Osteoblast (primary cell): ENCODE data around the gene CD46. TPM values are rescaled to one million over a fixed set of nuclear protein-coding genes. Genes with fewer than 3 reads are reported as not detected.

Experiments used
- DNase-seq: peaks from one replicate; pipeline ENCODE4 v3.0.0; 2011; ENCODE audit warnings: low spot score, mixed read lengths; ENCODE audit not compliant: insufficient read length; ENCODE audit errors: missing footprints
- H2AFZ ChIP-seq: 2 replicates; pipeline ENCODE4 v1.6.0; 2011; ENCODE audit warnings: mild to moderate bottlenecking, low read length
- H3K27ac ChIP-seq: 2 replicates; pipeline ENCODE4 v1.5.1; 2011; ENCODE audit warnings: mild to moderate bottlenecking, low read depth, low read length, moderate library complexity
- H3K27me3 ChIP-seq: 2 replicates; pipeline ENCODE4 v1.6.0; 2012; ENCODE audit warnings: mild to moderate bottlenecking, control low read depth, inconsistent platforms, low read length, moderate library complexity; ENCODE audit not compliant: insufficient read depth
- H3K36me3 ChIP-seq: 2 replicates; pipeline ENCODE4 v1.5.1; 2011; ENCODE audit warnings: mild to moderate bottlenecking, low read length, control low read depth, moderate library complexity; ENCODE audit not compliant: insufficient read depth
- H3K4me1 ChIP-seq: 2 replicates; pipeline ENCODE4 v1.5.1; 2011; ENCODE audit warnings: mild to moderate bottlenecking, low read length, control low read depth, moderate library complexity; ENCODE audit not compliant: insufficient read depth
- H3K4me2 ChIP-seq: 2 replicates; pipeline ENCODE4 v1.6.0; 2011; ENCODE audit warnings: mild to moderate bottlenecking, low read length; ENCODE audit not compliant: insufficient read depth
- H3K4me3 ChIP-seq: fragments of 200-600 bp; sonication (generic); 3 replicates; pipeline ENCODE4 v1.5.1; 2012; ENCODE audit warnings: mild to moderate bottlenecking, low read length, inconsistent platforms; ENCODE audit not compliant: insufficient read depth
- H3K79me2 ChIP-seq: 2 replicates; pipeline ENCODE4 v1.6.0; 2012; ENCODE audit warnings: mild to moderate bottlenecking, low read length, control low read depth, inconsistent platforms; ENCODE audit not compliant: insufficient read depth
- H3K9me3 ChIP-seq: 2 replicates; pipeline ENCODE4 v1.5.1; 2011; ENCODE audit warnings: low read depth, low read length, control low read depth
- H4K20me1 ChIP-seq: 2 replicates; pipeline ENCODE4 v1.6.0; 2012; ENCODE audit warnings: mild to moderate bottlenecking, low read length, control low read depth; ENCODE audit not compliant: insufficient read depth
- CTCF ChIP-seq: IDR thresholded peaks from 2 replicates; pipeline ENCODE4 v1.5.1; 2011; ENCODE audit warnings: mild to moderate bottlenecking, low read depth, low read length, moderate library complexity; ENCODE audit errors: extremely low read depth
- total RNA-seq: library from RNA; depleted of rRNA; stranded (reverse); fragments of >200 nt; gene quantifications from 2 replicates; pipeline ENCODE4 v1.2.3, GENCODE V29; 2012

The CD46 gene
- total RNA-seq, 1 donor, result 92.6 TPM

DNA sequence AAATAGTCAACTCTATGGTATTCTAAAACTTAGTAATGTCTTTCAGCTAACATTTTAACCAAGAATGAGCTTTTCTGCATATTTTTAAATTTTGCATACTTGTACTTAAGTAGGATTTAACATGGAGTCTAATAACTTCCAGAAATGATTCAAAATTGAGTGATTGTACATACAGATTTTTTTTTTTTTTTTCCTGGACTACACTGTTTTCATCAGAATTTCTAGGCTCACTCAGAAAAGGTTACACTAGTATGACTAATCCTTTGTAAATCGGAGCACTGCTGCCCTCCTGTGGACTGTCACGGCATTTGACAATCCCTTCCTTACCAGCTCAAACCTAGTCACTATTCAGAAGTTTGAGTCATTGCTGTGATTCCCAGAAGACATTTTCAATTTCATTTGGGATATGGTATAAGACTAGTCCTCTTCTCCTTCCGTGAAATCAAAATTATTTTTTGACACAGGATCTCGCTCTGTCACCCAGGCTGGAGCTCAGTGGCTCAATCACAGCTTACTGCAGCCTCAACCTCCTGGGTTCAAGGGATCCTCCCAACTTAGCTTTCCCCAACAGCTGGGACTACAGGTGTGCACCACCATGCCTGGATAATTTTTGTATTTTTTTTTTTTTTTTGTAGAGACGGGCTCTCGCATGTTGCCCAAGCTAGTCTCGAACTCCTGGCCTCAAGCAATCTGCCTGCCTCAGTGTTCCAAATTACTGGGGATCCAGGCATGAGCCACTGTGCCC lies 45.5 kb downstream of the CD46 start:
- Histone ChIP-seq H3K4me1 (peaks cover 14% of the 10 kb centered on the region), H3K79me2 (no peaks in the 10 kb centered on the region), H3K9me3 (no peaks in the 10 kb centered on the region), H2AFZ (no peak overlapping the region), H3K4me2 (peak overlapping the region; percentile 44), H3K4me3 (no peak overlapping the region), H4K20me1 (no peaks in the 10 kb centered on the region), H3K27me3 (no peaks in the 10 kb centered on the region), H3K27ac (peak overlapping the region; percentile 19), H3K36me3 (peaks cover 28% of the 10 kb centered on the region)
- peak; percentile 84 for TF ChIP-seq CTCF
- DNase-seq, result peak; percentile 59

DNA sequence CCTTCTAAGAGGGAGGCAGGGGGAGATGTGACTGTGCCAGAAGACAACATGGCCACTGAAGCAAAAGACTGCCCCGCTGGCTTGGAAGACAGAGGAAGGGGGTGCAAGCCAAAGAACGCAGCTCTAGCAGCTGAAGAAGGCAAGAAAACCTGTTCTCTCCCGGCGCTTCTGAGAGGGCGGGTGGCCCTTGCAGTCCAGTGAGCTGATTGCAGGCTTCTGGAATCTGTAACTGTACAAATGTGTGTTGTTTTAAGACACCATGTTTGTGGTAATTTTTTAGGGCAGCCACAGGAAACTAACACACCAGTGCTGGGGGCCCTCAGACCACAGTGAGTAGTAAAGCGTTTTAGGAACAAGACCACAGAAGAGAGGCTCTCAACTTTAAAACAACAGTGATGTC lies 47.0 kb downstream of the CD46 start:
- no peak for TF ChIP-seq CTCF

GRCh38 chr1:207799989-207800648 lies 48.3 kb downstream of the CD46 start:
- Histone ChIP-seq H3K36me3 (peaks cover 19% of the 10 kb centered on the region), H4K20me1 (no peaks in the 10 kb centered on the region), H3K4me3 (no peak overlapping the region), H3K27me3 (no peaks in the 10 kb centered on the region), H3K4me1 (peaks cover 15% of the 10 kb centered on the region), H3K4me2 (no peak overlapping the region), H3K9me3 (no peaks in the 10 kb centered on the region), H3K79me2 (no peaks in the 10 kb centered on the region), H3K27ac (no peak overlapping the region), H2AFZ (no peak overlapping the region)
- no peak for TF ChIP-seq CTCF
- DNase-seq, result no peak

More for the DNA sequence above, 47.0 kb downstream of the CD46 start:
- Histone ChIP-seq H3K79me2 (no peaks in the 10 kb centered on the region), H3K9me3 (no peaks in the 10 kb centered on the region), H2AFZ (no peak overlapping the region), H3K4me2 (no peak overlapping the region), H3K4me3 (no peak overlapping the region), H3K4me1 (peaks cover 14% of the 10 kb centered on the region), H3K36me3 (peaks cover 22% of the 10 kb centered on the region), H3K27me3 (no peaks in the 10 kb centered on the region), H3K27ac (no peak overlapping the region), H4K20me1 (no peaks in the 10 kb centered on the region)
- no peak for DNase-seq

- Histone ChIP-seq H3K9me3 (no peaks in the 10 kb centered on the region), H3K4me3 (no peak overlapping the region), H3K27ac (no peak overlapping the region), H3K4me1 (peaks cover 32% of the 10 kb centered on the region), H2AFZ (no peak overlapping the region), H3K79me2 (no peaks in the 10 kb centered on the region), H3K27me3 (no peaks in the 10 kb centered on the region), H4K20me1 (no peaks in the 10 kb centered on the region), H3K4me2 (no peak overlapping the region), H3K36me3 (peaks cover 21% of the 10 kb centered on the region)
- no peak for TF ChIP-seq CTCF
- DNase-seq, result no peak
These were observed 50.0 kb downstream of the CD46 start for GRCh38 chr1:207801819-207802218.
